Vein endothelial cell (primary cell): Measurements from ENCODE around the gene RPP25L. TPM values are rescaled to one million over a fixed set of nuclear protein-coding genes. Genes with fewer than 3 reads are reported as not detected.

Experiments used
- small RNA-seq: library from RNA; depleted of rRNA; stranded (forward); fragments of <200 nt; gene quantifications from one replicate; pipeline ENCODE3, GENCODE V24; 2012
- total RNA-seq: library from RNA; depleted of rRNA; stranded (reverse); fragments of >200 nt; gene quantifications from 2 replicates; pipeline ENCODE4 v1.2.3, GENCODE V29; 2012

Gene RPP25L, protein sequence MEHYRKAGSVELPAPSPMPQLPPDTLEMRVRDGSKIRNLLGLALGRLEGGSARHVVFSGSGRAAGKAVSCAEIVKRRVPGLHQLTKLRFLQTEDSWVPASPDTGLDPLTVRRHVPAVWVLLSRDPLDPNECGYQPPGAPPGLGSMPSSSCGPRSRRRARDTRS
- total RNA-seq, result 12.6 and 18.6 TPM in 2 replicates

DNA sequence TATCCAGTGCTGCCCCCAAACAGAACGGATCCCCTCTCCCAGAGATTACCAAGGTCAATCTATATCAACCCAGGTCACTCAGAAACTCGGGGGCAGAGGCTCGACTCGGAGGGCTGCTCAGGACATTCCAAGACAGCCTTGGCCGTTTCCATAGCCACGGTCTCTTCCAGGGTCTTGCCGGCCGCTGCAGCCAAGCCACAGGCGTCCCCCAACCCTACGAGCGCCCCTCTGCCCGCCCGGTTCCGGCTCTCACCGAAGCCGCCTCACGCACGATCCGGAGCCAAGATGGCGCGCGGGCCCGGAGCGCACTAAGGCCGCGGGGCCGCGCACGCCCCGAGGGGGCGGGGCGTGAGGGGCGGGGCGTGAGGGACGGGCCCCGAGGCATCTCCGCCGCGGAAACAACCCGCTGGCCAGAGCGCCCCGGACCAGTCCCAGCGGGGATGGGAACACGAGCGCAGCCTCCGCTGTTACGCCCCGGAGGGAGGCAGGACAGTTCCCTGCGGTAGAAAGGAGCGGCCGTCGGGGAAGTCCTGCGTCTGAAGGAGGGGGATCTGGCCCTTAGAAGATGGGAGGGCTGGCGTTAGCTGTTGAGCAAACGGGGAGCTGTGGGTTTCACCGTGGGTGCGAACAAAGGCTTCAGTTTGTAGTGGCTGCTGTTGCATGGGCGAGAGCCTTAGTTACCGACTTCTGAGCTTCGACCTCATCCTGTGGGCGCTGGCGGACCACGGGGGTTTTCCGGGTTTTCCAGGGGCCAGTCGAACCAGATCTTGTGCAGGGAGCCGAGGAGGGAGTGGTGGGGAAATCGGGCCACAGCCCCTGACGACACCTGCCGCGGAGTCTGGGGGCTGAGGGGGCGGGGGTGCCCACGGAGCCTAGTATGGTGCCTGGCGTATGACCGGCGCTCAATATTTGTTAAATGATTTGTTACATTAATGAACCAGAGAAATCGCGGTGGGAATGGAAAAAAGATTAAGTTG lies at the start of gene RPP25L:
Gene RPP25L (minus strand): TSS at position 287 of the 977 bp plus-strand sequence. CDS start 801 bp downstream, outside the sequence.

GRCh38 chr9:34651876-34652601 lies 40.1 kb upstream of the RPP25L start, which contains the start of gene IL11RA:
IL11RA (plus strand) TSS chr9:34652185; CDS start chr9:34655218, 3,033 bp downstream.

GRCh38 chr9:34646211-34647083 lies 34.5 kb upstream of the RPP25L start, which contains the start of gene GALT:
GALT (plus strand) TSS chr9:34646675; CDS start chr9:34646705, 30 bp downstream.

GRCh38 chr9:34637356-34638137 lies 25.6 kb upstream of the RPP25L start, which contains the start of gene SIGMAR1:
SIGMAR1 (minus strand) TSS chr9:34637787; CDS start chr9:34637697, 90 bp downstream.

GRCh38 chr9:34628656-34629490 lies 17.0 kb upstream of the RPP25L start, which contains the start of gene ARID3C:
ARID3C (minus strand) TSS chr9:34629066; CDS start chr9:34628014, 1,052 bp downstream.

DNA sequence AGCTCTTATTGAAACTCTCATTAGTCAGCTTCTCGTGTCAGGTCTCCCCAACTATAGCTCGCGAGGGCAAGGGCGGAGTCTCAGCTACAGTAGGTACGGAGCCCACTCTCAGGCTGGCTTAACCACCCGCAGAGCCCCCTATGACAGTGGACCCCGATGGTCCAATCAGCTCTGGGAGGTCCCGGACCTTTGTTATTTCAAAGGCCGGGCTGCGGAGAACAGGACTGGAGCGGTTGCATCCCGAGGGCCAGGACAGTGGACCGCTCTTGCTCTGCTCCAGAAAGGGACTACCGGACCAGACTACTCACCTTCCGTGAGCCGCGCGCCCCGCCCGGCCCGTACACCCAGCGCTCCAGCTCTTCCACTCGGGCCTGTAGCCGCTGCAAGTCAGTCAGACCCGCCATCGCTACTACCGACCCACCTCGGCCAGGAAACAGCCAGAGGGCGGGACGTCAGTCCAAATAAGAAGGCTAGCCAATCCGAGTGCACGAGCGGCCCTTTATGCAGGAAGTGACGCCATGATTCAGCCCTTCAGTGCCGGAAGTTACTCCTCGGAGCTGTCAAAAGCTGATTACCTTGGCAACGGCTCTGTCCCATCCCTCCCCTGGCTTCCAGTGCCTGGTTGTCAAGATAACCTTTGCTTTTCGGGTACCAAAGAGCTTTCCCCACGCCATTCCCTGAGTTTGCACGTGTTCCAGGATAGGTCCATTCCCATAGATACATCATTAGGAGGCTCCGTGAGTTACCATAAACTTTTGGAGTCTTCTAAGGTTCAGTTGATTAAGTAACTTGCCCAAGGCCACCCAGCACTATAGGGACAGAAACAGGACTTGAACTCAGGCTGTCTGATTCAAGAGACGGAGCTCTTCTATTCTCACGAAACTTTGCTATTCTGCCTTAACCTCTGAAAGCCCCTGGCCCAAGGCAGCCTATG lies 8.4 kb upstream of the RPP25L start, which contains the start of gene DCTN3:
Gene DCTN3 (minus strand): TSS at position 435 of the 934 bp plus-strand sequence. CDS start 31 bp downstream, at position 404.

DNA sequence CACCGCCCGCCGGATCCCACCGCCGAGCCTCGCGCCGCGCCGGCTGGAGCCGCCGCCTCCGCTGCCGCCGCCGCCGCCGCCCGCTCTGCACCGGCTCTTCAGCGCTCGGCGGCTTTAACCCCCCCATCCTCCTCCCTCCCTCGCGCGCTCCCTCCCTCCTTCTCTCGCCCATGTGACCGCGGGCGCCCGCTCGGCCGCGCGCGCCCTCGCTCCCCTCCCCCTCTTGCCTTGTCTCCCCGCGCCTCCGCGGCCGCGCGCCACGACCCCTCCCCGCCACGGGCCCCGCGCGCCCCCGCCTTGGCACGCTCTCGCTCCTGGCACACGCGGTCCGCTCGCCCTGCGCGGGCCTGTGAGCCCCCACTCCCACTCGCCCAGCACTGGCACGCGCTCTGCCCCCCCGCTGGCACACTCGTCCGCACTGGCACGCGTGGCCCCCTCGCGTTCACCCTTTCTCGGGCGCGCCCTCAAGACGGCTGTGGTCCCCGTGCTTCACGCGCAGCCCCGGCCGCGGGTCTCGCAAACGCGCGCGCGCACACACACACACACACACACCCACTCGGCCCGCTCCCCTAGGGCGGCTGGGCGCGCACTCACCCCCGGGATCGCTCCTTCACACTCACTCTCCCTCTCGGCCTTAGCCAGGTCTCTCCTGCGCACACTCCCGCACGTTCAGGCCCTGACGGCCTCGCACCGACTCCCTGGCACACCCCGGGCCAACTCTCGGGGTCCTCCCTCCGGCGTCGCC lies 22.1 kb downstream of the RPP25L start, which contains the start of gene CNTFR:
Gene CNTFR (minus strand): TSS at position 89 of the 745 bp plus-strand sequence. CDS start 20,743 bp downstream, outside the sequence.

Small RNA genes within 50 kb of the gene (small RNA-seq; reads per million reads assigned to genes)
- gene CCL27, result not detected

Other genes starting within 250 kb of the RPP25L start
- 3.6 and 6.1 TPM in 2 replicates for gene MYORG, start 235.2 kb downstream of the RPP25L start, total RNA-seq
- 20.6 and 26.9 TPM in 2 replicates for gene FAM219A, start 153.5 kb downstream of the RPP25L start, total RNA-seq
- not detected in 2 replicates for gene DNAI1, start 153.3 kb downstream of the RPP25L start, total RNA-seq
- 0.29 TPM in 1 of 2 replicates, not detected in the other for gene ENHO, start 89.1 kb downstream of the RPP25L start, total RNA-seq
- not detected in 2 replicates for gene CNTFR, start 22.4 kb downstream of the RPP25L start, total RNA-seq
- 63.0 and 65.0 TPM in 2 replicates for gene DCTN3, start 8.4 kb upstream of the RPP25L start, total RNA-seq
- gene ARID3C, start 17.0 kb upstream of the RPP25L start, total RNA-seq, result 0.33 TPM in 1 of 2 replicates, not detected in the other
- gene SIGMAR1, start 25.7 kb upstream of the RPP25L start, total RNA-seq, result 70.1 and 78.1 TPM in 2 replicates
- 32.3 and 40.2 TPM in 2 replicates for gene GALT, start 34.6 kb upstream of the RPP25L start, total RNA-seq
- gene IL11RA, start 40.1 kb upstream of the RPP25L start, total RNA-seq, result 7.8 and 12.4 TPM in 2 replicates
- not detected in 2 replicates for gene CCL27, start 50.6 kb upstream of the RPP25L start, total RNA-seq
- not detected in 2 replicates for gene CCL19, start 79.2 kb upstream of the RPP25L start, total RNA-seq
- not detected in 2 replicates for gene CCL21, start 98.0 kb upstream of the RPP25L start, total RNA-seq